PC-3 (cell line): Measurements from ENCODE around the gene DMD.

ENCODE experiments used
- CTCF ChIP-seq: fragments of 300-600 bp; sonication (generic); conservative IDR thresholded peaks from 2 replicates; pipeline ENCODE4 v1.5.1; 2017; ENCODE audit warnings: antibody characterized with exemption, low read depth, mild to moderate bottlenecking, low read length
- EZH2 ChIP-seq: fragments of 300-600 bp; sonication (generic); IDR thresholded peaks from one replicate; pipeline ENCODE4 v1.6.1; 2017; ENCODE audit warnings: antibody characterized with exemption, mild to moderate bottlenecking, low read length; ENCODE audit not compliant: unreplicated experiment

GRCh38 chrX:31934842-31935370 is 1276.4 kb downstream of the DMD start:
- no peak for TF ChIP-seq CTCF
- no peak for TF ChIP-seq EZH2
